C4-2B (cell line): ENCODE measurements around the gene DNAAF3.

Source experiments
- CTCF ChIP-seq: fragments of 450-650 bp; conservative IDR thresholded peaks from 2 replicates; pipeline ENCODE4 v1.5.1; 2017; ENCODE audit warnings: mild to moderate bottlenecking
- ZFX ChIP-seq: fragments of 450-650 bp; IDR thresholded peaks from 2 replicates; pipeline ENCODE4 v1.6.1; 2017

- TF ChIP-seq CTCF, result no peak; the same call in 1 of the 2 replicates
- no peak for TF ChIP-seq ZFX
Measured at GRCh38 chr19:55146078-55146704, 20.2 kb downstream of the DNAAF3 start.
